Karpas-422 (cell line): ENCODE measurements around the gene PACSIN1. TPM values are rescaled to one million over a fixed set of nuclear protein-coding genes. Genes with fewer than 3 reads are reported as not detected.
"Not testable (repeated sequence)": the region's sequence is repeated elsewhere in the genome, so short reads cannot be mapped to it uniquely, and the experiment has no call there.

Experiments
- DNase-seq: peaks from one replicate; pipeline ENCODE4 v3.0.0-alpha.2; 2015
- H2AFZ ChIP-seq: fragments of 200-600 bp; sonication (generic); 2 replicates; pipeline ENCODE4 v1.6.1; 2014; ENCODE audit warnings: antibody characterized with exemption, low read length, mixed read lengths
- H3K27ac ChIP-seq: fragments of 200-600 bp; sonication (generic); 2 replicates; pipeline ENCODE4 v1.5.1; 2014; ENCODE audit warnings: mild to moderate bottlenecking, low read length, moderate library complexity
- H3K27me3 ChIP-seq: fragments of 200-600 bp; sonication (generic); 2 replicates; pipeline ENCODE4 v1.6.1; 2014; ENCODE audit warnings: low read length, mixed read lengths
- H3K36me3 ChIP-seq: fragments of 200-600 bp; sonication (generic); 2 replicates; pipeline ENCODE4 v1.6.1; 2014; ENCODE audit warnings: low read length, mixed read lengths; ENCODE audit not compliant: insufficient read depth
- H3K4me1 ChIP-seq: fragments of 200-600 bp; sonication (generic); 2 replicates; pipeline ENCODE4 v1.6.1; 2014; ENCODE audit warnings: mild to moderate bottlenecking, low read length, mixed read lengths
- H3K4me2 ChIP-seq: fragments of 200-600 bp; sonication (generic); 2 replicates; pipeline ENCODE4 v1.6.1; 2014; ENCODE audit warnings: low read length, low read depth, mild to moderate bottlenecking; ENCODE audit not compliant: poor library complexity, severe bottlenecking
- H3K4me3 ChIP-seq: fragments of 200-600 bp; sonication (generic); 2 replicates; pipeline ENCODE4 v1.5.1; 2014; ENCODE audit warnings: mild to moderate bottlenecking, antibody characterized with exemption, low read length, mixed read lengths
- H3K79me2 ChIP-seq: fragments of 200-600 bp; sonication (generic); 2 replicates; pipeline ENCODE4 v1.6.1; 2014; ENCODE audit warnings: mild to moderate bottlenecking, low read length, mixed read lengths
- H3K9ac ChIP-seq: fragments of 200-600 bp; sonication (generic); 2 replicates; pipeline ENCODE4 v1.6.0; 2014; ENCODE audit warnings: low read length
- H3K9me2 ChIP-seq: fragments of 200-600 bp; sonication (generic), shearing (Covaris generic); replicated peaks from 2 replicates; pipeline ENCODE4 v1.6.0; 2014; ENCODE audit warnings: mild to moderate bottlenecking, low read length, moderate library complexity; ENCODE audit not compliant: insufficient read depth
- H3K9me3 ChIP-seq: fragments of 300-700, 200-600 bp; sonication (generic); 2 replicates; pipeline ENCODE4 v1.6.1; 2014; ENCODE audit warnings: low read length, mixed read lengths
- H4K20me1 ChIP-seq: fragments of 200-600 bp; sonication (generic); 2 replicates; pipeline ENCODE4 v1.6.1; 2014; ENCODE audit warnings: mild to moderate bottlenecking, antibody characterized with exemption, low read length, low read depth; ENCODE audit not compliant: insufficient read depth
- total RNA-seq: library from RNA; depleted of rRNA; stranded (reverse); fragments of >200 nt; shearing (Covaris generic); gene quantifications from 2 replicates; pipeline ENCODE4 v1.2.3, GENCODE V29; 2014; ENCODE audit warnings: low replicate concordance

PACSIN1 gene
- total RNA-seq, 1 experiment from 2014 or later = not detected

DNA sequence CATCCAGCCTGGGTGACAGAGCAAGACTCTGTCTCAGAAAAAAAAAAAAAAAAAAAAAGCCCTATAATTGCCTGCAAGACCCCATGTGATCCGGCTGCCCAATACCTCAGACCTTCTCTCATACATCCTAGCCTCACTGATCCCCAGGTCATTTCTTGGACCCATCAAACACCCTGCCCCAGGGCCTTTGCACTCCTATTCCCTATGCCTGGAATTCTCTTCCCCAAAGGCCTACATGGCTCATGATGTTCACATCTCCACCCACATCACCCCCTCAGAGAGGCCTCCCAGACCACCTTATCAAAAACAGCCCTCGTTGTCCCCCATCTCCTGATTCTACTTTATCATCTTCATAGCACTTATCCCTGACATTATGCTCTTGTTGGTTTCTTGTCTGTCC lies 8.9 kb downstream of the PACSIN1 start:
- Histone ChIP-seq H3K27me3 (no peaks in the 10 kb centered on the region), H3K4me1 (no peaks in the 10 kb centered on the region), H3K4me2 (no peak overlapping the region), H3K27ac (no peak overlapping the region), H3K79me2 (no peaks in the 10 kb centered on the region), H2AFZ (no peak overlapping the region), H3K36me3 (no peaks in the 10 kb centered on the region), H4K20me1 (no peaks in the 10 kb centered on the region), H3K4me3 (no peak overlapping the region), H3K9me3 (no peaks in the 10 kb centered on the region), H3K9ac (no peak overlapping the region), H3K9me2 (no peaks in the 10 kb centered on the region)
- no peak for DNase-seq

DNA sequence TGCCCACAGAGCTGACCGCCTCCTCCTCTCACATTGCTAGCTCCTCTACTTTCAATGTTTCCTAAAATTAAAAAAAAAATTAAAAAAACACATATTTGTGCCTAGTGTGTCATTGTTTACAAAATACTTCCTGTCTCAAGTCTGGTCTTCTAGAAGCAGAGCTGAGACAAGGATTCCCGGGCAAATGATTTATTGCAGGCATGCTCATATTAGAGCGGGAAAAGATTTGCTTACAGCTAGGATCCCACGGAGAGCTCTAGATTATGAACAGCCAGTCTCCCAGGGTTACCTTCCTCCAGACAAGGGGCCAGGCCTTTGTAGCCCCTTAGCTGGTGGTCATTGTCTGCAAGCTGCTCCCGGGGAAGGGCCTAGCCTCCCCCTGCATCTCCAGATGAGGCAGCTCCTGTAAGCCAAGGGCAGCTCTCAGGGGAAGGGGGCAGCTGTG lies 9.4 kb downstream of the PACSIN1 start:
- H3K27me3 ChIP-seq = no peaks in the 10 kb centered on the region
- H4K20me1 ChIP-seq = no peaks in the 10 kb centered on the region
- no peak overlapping the region for H3K4me3 ChIP-seq
- no peaks in the 10 kb centered on the region for H3K4me1 ChIP-seq
- H3K9me3 ChIP-seq = no peaks in the 10 kb centered on the region
- no peaks in the 10 kb centered on the region for H3K36me3 ChIP-seq
- H3K4me2 ChIP-seq = no peak overlapping the region
- H3K9me2 ChIP-seq = no peaks in the 10 kb centered on the region
- no peak overlapping the region for H3K27ac ChIP-seq
- no peak for DNase-seq
- no peak overlapping the region for H3K9ac ChIP-seq
- H3K79me2 ChIP-seq = no peaks in the 10 kb centered on the region
- no peak overlapping the region for H2AFZ ChIP-seq

DNA sequence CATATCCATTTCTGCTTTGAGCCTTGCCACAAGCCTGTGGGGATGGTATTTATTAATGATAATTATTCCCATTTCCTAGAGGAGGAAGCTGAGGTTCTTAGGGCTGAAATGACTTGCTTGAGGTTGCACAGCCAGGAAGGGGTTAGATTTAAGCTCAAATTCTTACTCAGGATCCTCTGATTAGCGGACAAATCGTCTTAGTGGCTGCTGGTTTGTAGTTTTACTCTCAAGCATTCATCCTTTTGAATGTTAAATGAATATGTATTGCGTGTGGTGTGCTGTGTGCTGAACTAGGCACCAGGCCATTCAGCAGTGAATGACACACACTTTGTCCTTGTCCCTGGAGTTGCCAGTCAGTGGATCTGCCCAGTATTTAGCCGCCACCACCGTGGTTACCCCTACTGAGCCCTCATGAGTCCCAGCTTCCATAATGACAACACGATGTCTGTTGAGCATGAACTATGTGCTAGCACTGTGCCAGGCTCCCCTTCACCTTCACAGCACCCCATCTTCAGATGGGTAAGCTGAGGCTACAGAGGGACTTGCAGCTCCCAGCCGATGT lies 10.0 kb downstream of the PACSIN1 start:
- no peak overlapping the region for H3K27ac ChIP-seq
- no peak overlapping the region for H2AFZ ChIP-seq
- H3K27me3 ChIP-seq = no peaks in the 10 kb centered on the region
- no peaks in the 10 kb centered on the region for H4K20me1 ChIP-seq
- no peak overlapping the region for H3K4me3 ChIP-seq
- no peaks in the 10 kb centered on the region for H3K9me3 ChIP-seq
- H3K4me2 ChIP-seq = no peak overlapping the region
- no peak overlapping the region for H3K9ac ChIP-seq
- no peaks in the 10 kb centered on the region for H3K9me2 ChIP-seq
- DNase-seq = no peak
- H3K4me1 ChIP-seq = no peaks in the 10 kb centered on the region
- H3K36me3 ChIP-seq = no peaks in the 10 kb centered on the region
- no peaks in the 10 kb centered on the region for H3K79me2 ChIP-seq

DNA sequence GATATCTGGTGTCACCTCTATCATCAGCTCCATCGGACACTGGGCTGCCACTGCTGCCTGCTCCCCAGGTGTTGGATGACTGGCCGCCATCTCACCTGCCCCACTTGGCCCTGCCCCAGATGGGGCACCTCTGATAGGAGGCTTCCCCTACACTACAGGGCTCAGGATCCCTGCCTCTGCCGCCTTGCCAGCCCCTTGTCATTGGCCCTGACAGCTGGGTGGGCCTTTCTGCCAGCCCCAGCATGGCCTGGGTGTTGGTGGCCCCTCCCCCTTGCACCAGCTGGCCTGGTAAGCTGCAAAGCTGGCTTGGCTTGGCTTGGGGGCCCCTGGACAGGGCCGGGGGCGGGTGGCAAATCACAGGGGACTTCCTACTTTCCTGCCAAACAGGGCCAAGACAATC lies 10.6 kb downstream of the PACSIN1 start:
- Histone ChIP-seq H3K36me3 (no peaks in the 10 kb centered on the region), H3K27ac (no peak overlapping the region), H3K4me1 (no peaks in the 10 kb centered on the region), H3K9me2 (no peaks in the 10 kb centered on the region), H3K9me3 (no peaks in the 10 kb centered on the region), H3K4me3 (no peak overlapping the region), H3K27me3 (no peaks in the 10 kb centered on the region), H3K4me2 (no peak overlapping the region), H3K79me2 (no peaks in the 10 kb centered on the region), H3K9ac (no peak overlapping the region), H4K20me1 (no peaks in the 10 kb centered on the region), H2AFZ (no peak overlapping the region)
- no peak for DNase-seq

DNA sequence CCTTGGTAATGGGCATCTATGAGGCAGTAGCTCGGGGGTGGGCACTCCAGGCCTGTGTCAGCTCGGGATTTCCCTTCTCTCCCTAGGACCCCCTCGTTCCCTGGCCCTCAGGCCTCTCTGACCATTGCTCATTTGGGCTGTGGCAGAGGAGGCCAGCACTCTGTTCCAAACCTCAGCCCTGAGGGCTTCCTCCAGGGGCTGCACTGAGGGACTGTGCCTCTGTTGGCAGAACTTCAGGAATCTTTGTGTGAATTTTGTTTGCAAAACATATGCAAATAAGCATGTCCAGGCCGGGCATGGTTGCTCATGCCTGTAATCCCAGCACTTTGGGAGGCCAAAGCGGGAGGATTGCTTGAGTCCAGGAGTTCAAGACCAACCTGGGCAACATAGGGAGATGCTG lies 11.0 kb downstream of the PACSIN1 start:
- no peaks in the 10 kb centered on the region for H3K79me2 ChIP-seq
- no peak overlapping the region for H3K4me3 ChIP-seq
- no peaks in the 10 kb centered on the region for H3K9me3 ChIP-seq
- no peaks in the 10 kb centered on the region for H3K27me3 ChIP-seq
- no peaks in the 10 kb centered on the region for H3K4me1 ChIP-seq
- H2AFZ ChIP-seq = no peak overlapping the region
- H3K36me3 ChIP-seq = no peaks in the 10 kb centered on the region
- H3K9ac ChIP-seq = no peak overlapping the region
- no peaks in the 10 kb centered on the region for H4K20me1 ChIP-seq
- no peak for DNase-seq
- no peaks in the 10 kb centered on the region for H3K9me2 ChIP-seq
- H3K4me2 ChIP-seq = no peak overlapping the region
- no peak overlapping the region for H3K27ac ChIP-seq

DNA sequence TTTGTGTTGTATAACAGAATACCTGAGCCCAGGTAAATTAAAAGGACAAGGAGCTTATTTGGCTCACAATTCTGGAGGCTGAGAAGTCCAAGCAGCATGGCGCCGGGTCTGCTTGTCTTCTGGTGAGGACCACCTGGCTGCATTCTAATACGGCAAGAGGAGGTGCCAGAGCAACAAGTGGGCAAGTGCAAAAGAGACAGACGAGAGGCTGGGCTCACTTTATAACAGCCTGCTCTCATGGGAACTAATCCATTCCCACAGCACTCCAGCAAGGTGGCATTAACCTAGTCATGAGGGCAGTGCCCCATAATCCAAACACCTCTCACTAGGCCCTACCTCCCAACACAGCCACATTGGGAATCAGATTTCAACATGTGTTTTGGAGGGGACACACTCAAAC lies 12.9 kb downstream of the PACSIN1 start:
- H3K9me2 ChIP-seq = no peaks in the 10 kb centered on the region
- no peak overlapping the region for H3K9ac ChIP-seq
- H3K36me3 ChIP-seq = no peaks in the 10 kb centered on the region
- H3K4me1 ChIP-seq = no peaks in the 10 kb centered on the region
- no peaks in the 10 kb centered on the region for H4K20me1 ChIP-seq
- H3K27me3 ChIP-seq = no peaks in the 10 kb centered on the region
- no peak for DNase-seq
- no peak overlapping the region for H3K4me3 ChIP-seq
- no peaks in the 10 kb centered on the region for H3K79me2 ChIP-seq
- H3K4me2 ChIP-seq = no peak overlapping the region
- no peaks in the 10 kb centered on the region for H3K9me3 ChIP-seq
- no peak overlapping the region for H3K27ac ChIP-seq
- H2AFZ ChIP-seq = no peak overlapping the region

DNA sequence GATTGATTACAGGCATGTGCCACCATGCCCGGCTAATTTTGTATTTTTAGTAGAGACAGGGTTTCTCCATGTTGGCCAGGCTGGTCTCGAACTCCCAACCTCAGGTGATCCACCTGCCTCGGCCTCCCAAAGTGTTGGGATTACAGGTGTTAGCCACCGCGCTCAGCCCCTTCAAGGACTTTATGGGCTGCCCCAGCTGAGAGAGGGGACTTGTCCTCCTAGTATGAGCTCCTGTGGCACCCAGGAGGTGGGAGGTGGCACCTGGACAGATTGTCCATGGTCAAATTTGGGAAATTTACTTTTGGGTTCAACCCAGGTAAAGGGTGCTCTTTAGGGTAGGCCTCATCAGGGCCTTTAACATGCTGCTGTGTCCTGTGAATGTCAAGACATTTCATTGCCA lies 17.9 kb downstream of the PACSIN1 start:
- DNase-seq, H3K4me1 ChIP-seq, H3K79me2 ChIP-seq, H4K20me1 ChIP-seq, H3K9me2 ChIP-seq, H3K4me3 ChIP-seq, H3K27me3 ChIP-seq, H3K36me3 ChIP-seq, H3K27ac ChIP-seq, H2AFZ ChIP-seq, H3K9me3 ChIP-seq, H3K4me2 ChIP-seq, H3K9ac ChIP-seq: not testable (repeated sequence)

DNA sequence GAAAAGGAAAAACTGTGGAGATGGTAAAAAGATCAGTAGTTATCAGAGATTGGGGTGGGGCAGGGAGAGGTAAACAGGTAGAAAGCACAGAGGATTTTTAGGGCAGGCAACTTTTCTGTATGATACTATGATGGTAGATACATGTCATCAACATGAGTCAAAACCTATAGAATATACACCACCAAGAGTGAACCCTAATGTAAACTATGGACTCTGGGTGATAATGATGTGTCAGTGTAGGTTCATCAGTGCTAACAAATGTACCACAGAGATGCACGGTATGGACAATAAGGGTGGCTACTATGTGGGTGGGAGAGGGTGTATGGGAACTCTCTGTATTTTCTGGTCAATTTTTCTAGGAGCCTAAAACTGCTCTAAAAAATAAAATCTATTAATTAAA lies 18.5 kb downstream of the PACSIN1 start:
- Histone ChIP-seq H3K27ac (no peak overlapping the region), H3K4me2 (no peak overlapping the region), H3K9me2 (no peaks in the 10 kb centered on the region), H3K9ac (no peak overlapping the region), H3K9me3 (no peaks in the 10 kb centered on the region), H3K36me3 (no peaks in the 10 kb centered on the region), H3K27me3 (no peaks in the 10 kb centered on the region), H4K20me1 (no peaks in the 10 kb centered on the region), H2AFZ (no peak overlapping the region), H3K79me2 (no peaks in the 10 kb centered on the region), H3K4me3 (no peak overlapping the region), H3K4me1 (no peaks in the 10 kb centered on the region)
- no peak for DNase-seq

DNA sequence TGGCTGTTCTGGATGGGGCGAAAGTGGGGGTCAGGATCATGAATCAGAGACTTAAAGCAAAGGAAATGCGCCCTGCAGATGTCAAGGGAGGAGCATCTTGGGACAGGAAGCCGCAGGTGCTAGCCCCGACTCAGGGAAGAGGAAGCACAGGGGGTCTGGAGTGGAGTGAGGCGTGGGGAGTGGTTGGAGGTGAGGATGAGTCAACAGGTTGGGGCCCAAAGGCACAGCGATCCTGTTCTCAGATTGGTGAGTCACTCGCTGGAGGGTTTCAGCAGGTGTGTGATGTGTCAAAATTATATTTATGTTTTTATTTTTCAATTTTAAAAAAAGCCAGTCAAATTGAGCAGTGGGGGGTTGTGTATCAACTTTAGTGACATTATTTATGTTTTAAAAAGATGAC lies 19.0 kb downstream of the PACSIN1 start:
- no peaks in the 10 kb centered on the region for H3K79me2 ChIP-seq
- H4K20me1 ChIP-seq = no peaks in the 10 kb centered on the region
- H3K9me3 ChIP-seq = no peaks in the 10 kb centered on the region
- H3K9me2 ChIP-seq = no peaks in the 10 kb centered on the region
- H3K36me3 ChIP-seq = no peaks in the 10 kb centered on the region
- H3K4me2 ChIP-seq = no peak overlapping the region
- H3K4me1 ChIP-seq = no peaks in the 10 kb centered on the region
- H3K9ac ChIP-seq = no peak overlapping the region
- H2AFZ ChIP-seq = no peak overlapping the region
- no peak for DNase-seq
- H3K4me3 ChIP-seq = no peak overlapping the region
- H3K27ac ChIP-seq = no peak overlapping the region
- H3K27me3 ChIP-seq = no peaks in the 10 kb centered on the region
